Panc1 (cell line): ENCODE results near the gene ABHD4. TPM values are rescaled to one million over a fixed set of nuclear protein-coding genes. Genes with fewer than 3 reads are reported as not detected.
"Not testable (repeated sequence)": the region's sequence is repeated elsewhere in the genome, so short reads cannot be mapped to it uniquely, and the experiment has no call there.

Source experiments
- ATAC-seq: fragments of 200-7000 bp; cut with Tn5 transposase; 2 replicates; pipeline ENCODE4 v1.9.1; 2020; ENCODE audit warnings: mild to moderate bottlenecking, moderate library complexity
- BruUV-seq: library from RNA; stranded (reverse); fragments of 400-500 nt; replicated peaks from 2 replicates; lab custom pipeline; 2021; lab: Mats Ljungman, UMichigan
- CTCF ChIA-PET: fragments of 300-600 bp; sonication (Branson Sonifier 250); formaldehyde crosslinking; loops from one replicate; lab custom pipeline; 2022; ENCODE audit warnings: antibody characterized with exemption; lab: Charles Lee
- POLR2A ChIA-PET: fragments of 300-600 bp; sonication (Branson Sonifier 250); formaldehyde crosslinking; loops from one replicate; lab custom pipeline; 2022; ENCODE audit warnings: antibody characterized with exemption; lab: Charles Lee
- DNase-seq: peaks from one replicate; pipeline ENCODE4 v3.0.0-alpha.2; 2010; ENCODE audit warnings: low read depth, low spot score
- H3K27ac ChIP-seq: 2 replicates; pipeline ENCODE4 v1.5.1; 2011; ENCODE audit warnings: mild to moderate bottlenecking, low read length, inconsistent platforms
- H3K27me3 ChIP-seq: fragments of 200-500 bp; sonication (Bioruptor generic); 2 replicates; pipeline ENCODE4 v1.6.0; 2014; ENCODE audit warnings: low read length, inconsistent platforms; ENCODE audit not compliant: control insufficient read depth, insufficient read depth
- H3K36me3 ChIP-seq: fragments of 200-500 bp; sonication (Bioruptor generic); 2 replicates; pipeline ENCODE4 v1.5.1; 2014; ENCODE audit warnings: inconsistent platforms, mild to moderate bottlenecking, low read length, moderate library complexity; ENCODE audit not compliant: control insufficient read depth, insufficient read depth
- H3K4me1 ChIP-seq: 2 replicates; pipeline ENCODE4 v1.5.1; 2011; ENCODE audit warnings: inconsistent platforms, mild to moderate bottlenecking, low read length, moderate library complexity; ENCODE audit not compliant: control insufficient read depth, insufficient read depth
- H3K4me3 ChIP-seq, 2 experiments: 2 replicates each; pipeline ENCODE4 v1.5.1; 2011 to 2012; ENCODE audit warnings: low read depth in 2 of 2, low read length in 2 of 2, mild to moderate bottlenecking in 2 of 2, inconsistent platforms in 1 of 2, moderate library complexity in 1 of 2
- H3K9me3 ChIP-seq: fragments of 200-500 bp; sonication (Bioruptor generic); 2 replicates; pipeline ENCODE4 v1.5.1; 2014; ENCODE audit warnings: low read depth, mild to moderate bottlenecking, inconsistent platforms, low read length, moderate library complexity; ENCODE audit not compliant: control insufficient read depth, insufficient read depth
- POLR2AphosphoS5 ChIP-seq: IDR thresholded peaks from 2 replicates; pipeline ENCODE4 v1.6.1; 2012; ENCODE audit warnings: mild to moderate bottlenecking, low read depth, low read length, moderate library complexity
- SIN3A ChIP-seq: IDR thresholded peaks from 2 replicates; pipeline ENCODE4 v1.6.1; 2012; ENCODE audit warnings: low read depth, mild to moderate bottlenecking, low read length, moderate library complexity, borderline replicate concordance; ENCODE audit not compliant: insufficient read depth
- TCF7L2 ChIP-seq: IDR thresholded peaks from 2 replicates; pipeline ENCODE4 v1.6.1; 2011; ENCODE audit warnings: mild to moderate bottlenecking, low read depth, low read length, inconsistent platforms
- in situ Hi-C: cut with HindIII; loops from 2 replicates; pipeline ENCODE4 v1.10.0; 2016; ENCODE audit warnings: low sequenced_read_pairs, low pct_unique_long_range_greater_than_20kb
- intact Hi-C: fragments of 100-400 bp; cut with micrococcal nuclease; formaldehyde crosslinking; loops from one replicate; pipeline ENCODE4 v1.10.0; 2022; ENCODE audit not compliant: unreplicated experiment
- total RNA-seq: library from RNA; stranded (reverse); gene quantifications from one replicate; pipeline ENCODE4 v1.2.1, GENCODE V29; 2021; ENCODE audit not compliant: unreplicated experiment
- TF ChIP-seq, protein P1 (sequence below): fragments of 450-650 bp; IDR thresholded peaks from 2 replicates; pipeline ENCODE4 v1.5.1; 2017; ENCODE audit warnings: mild to moderate bottlenecking
- TF ChIP-seq, protein P2 (sequence below), 2 experiments: IDR thresholded peaks; 2 replicates each; pipeline ENCODE4 v1.6.1; 2011 to 2012; ENCODE audit warnings: low read depth in 2 of 2, control low read depth in 1 of 2, low read length in 1 of 2, mild to moderate bottlenecking in 1 of 2, moderate library complexity in 1 of 2; ENCODE audit not compliant: insufficient read depth in 1 of 2

Gene ABHD4
- total RNA-seq, 1 experiment from 2014 or later = 5.1 TPM

DNA sequence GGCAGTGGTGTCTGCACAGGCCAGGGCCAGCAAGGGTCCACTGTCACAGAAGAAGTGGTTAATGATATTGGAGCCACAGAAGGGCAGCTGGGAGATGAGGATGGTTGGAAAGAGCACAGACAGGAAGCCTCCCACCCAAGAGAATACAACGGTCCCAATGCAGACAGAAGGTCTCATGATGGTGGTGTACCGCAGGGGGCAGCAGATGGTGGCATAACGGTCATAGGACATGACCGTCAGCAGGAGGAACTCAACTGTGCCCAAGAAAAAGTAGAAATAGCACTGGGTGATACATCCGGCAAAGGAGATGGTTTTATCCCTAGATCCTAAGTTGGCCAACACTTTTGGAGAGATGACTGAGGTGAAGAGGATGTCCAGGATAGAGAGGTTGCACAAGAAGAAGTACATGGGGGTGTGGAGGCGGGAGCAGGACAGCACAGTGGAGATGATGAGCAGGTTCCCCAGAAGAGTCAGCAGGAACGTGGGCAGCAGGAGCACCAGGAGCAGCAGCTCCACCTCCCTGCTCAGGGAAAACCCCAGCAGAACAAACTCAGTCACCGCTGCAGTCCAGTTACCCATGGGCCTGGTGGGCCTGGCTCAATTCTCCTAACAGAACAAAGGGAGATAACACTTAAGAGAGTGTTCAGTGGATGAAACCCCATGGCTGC lies 36.3 kb downstream of the ABHD4 start:
- no peak overlapping the region for H3K27ac ChIP-seq
- intact Hi-C loops = no loop called here
- H3K9me3 ChIP-seq = no peaks in the 10 kb centered on the region; the same call in 1 of the 2 replicates
- POLR2A ChIA-PET = no interaction called here
- CTCF ChIA-PET = no interaction called here
- in situ Hi-C loops = no loop called here
- no peaks in the 10 kb centered on the region for H3K27me3 ChIP-seq
- DNase-seq = no peak
- no peaks in the 10 kb centered on the region for H3K4me1 ChIP-seq
- no peak for ATAC-seq
- no peak overlapping the region for H3K4me3 ChIP-seq
- TF ChIP-seq POLR2AphosphoS5 (no peak), SIN3A (no peak), TCF7L2 (no peak)
- TF ChIP-seq, protein P1, sequence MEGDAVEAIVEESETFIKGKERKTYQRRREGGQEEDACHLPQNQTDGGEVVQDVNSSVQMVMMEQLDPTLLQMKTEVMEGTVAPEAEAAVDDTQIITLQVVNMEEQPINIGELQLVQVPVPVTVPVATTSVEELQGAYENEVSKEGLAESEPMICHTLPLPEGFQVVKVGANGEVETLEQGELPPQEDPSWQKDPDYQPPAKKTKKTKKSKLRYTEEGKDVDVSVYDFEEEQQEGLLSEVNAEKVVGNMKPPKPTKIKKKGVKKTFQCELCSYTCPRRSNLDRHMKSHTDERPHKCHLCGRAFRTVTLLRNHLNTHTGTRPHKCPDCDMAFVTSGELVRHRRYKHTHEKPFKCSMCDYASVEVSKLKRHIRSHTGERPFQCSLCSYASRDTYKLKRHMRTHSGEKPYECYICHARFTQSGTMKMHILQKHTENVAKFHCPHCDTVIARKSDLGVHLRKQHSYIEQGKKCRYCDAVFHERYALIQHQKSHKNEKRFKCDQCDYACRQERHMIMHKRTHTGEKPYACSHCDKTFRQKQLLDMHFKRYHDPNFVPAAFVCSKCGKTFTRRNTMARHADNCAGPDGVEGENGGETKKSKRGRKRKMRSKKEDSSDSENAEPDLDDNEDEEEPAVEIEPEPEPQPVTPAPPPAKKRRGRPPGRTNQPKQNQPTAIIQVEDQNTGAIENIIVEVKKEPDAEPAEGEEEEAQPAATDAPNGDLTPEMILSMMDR = no peak
- TF ChIP-seq, protein P2, sequence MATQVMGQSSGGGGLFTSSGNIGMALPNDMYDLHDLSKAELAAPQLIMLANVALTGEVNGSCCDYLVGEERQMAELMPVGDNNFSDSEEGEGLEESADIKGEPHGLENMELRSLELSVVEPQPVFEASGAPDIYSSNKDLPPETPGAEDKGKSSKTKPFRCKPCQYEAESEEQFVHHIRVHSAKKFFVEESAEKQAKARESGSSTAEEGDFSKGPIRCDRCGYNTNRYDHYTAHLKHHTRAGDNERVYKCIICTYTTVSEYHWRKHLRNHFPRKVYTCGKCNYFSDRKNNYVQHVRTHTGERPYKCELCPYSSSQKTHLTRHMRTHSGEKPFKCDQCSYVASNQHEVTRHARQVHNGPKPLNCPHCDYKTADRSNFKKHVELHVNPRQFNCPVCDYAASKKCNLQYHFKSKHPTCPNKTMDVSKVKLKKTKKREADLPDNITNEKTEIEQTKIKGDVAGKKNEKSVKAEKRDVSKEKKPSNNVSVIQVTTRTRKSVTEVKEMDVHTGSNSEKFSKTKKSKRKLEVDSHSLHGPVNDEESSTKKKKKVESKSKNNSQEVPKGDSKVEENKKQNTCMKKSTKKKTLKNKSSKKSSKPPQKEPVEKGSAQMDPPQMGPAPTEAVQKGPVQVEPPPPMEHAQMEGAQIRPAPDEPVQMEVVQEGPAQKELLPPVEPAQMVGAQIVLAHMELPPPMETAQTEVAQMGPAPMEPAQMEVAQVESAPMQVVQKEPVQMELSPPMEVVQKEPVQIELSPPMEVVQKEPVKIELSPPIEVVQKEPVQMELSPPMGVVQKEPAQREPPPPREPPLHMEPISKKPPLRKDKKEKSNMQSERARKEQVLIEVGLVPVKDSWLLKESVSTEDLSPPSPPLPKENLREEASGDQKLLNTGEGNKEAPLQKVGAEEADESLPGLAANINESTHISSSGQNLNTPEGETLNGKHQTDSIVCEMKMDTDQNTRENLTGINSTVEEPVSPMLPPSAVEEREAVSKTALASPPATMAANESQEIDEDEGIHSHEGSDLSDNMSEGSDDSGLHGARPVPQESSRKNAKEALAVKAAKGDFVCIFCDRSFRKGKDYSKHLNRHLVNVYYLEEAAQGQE (IDR thresholded peaks at IDR 0.05; ENCODE audit: insufficient read depth in 1 of 2, low read depth in 2 of 2, low read length in 1 of 2) = no peak
- H3K36me3 ChIP-seq = no peaks in the 10 kb centered on the region
- BruUV-seq = no TSS peak

DNA sequence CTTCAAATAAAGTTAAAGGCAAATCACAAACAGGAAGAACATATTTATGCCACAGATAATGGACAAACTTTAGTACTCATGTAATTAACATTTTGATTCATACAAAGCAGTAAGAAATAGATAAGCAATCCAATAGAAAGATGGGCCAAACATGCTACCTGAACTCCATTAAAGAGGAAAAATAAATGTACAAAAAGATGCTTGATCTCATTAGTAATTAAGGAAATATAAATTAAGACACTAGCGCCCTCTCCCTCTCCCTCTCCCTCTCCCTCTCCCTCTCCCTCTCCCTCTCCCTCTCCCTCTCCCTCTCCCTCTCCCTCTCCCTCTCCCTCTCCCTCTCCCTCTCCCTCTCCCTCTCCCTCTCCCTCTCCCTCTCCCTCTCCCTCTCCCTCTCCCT lies 37.9 kb downstream of the ABHD4 start:
- in situ Hi-C loops, POLR2A ChIA-PET, H3K9me3 ChIP-seq, ATAC-seq, intact Hi-C loops, H3K4me1 ChIP-seq, H3K27ac ChIP-seq, H3K36me3 ChIP-seq, CTCF ChIA-PET, H3K27me3 ChIP-seq, BruUV-seq, DNase-seq, H3K4me3 ChIP-seq: not testable (repeated sequence)

DNA sequence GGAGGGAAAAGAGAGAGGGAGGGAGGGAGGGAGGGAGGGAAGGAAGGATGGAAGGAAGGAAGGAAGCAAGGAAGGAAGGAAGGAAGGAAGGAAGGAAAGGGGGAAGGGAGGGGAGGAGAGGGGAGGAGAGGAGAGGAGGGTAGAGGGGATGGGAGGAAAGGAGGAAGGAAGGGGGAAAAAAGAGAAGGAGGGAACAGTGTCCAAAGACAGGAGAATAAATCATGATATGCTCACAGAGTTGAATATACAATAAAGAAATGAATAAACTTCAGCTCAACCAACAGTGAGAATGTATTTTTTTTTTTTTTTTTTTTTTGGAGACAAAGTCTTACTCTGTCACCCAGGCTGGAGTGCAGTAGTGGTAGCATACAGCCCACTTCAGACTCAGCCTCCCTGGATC lies 42.1 kb downstream of the ABHD4 start:
- in situ Hi-C loops (no loop called here), intact Hi-C loops (no loop called here)
- H3K27ac ChIP-seq = no peak overlapping the region
- ATAC-seq (no peak), DNase-seq (no peak)
- ChIA-PET CTCF (no interaction called here), POLR2A (no interaction called here)
- no peak overlapping the region for H3K4me3 ChIP-seq
- no TSS peak for BruUV-seq
- H3K27me3 ChIP-seq = no peaks in the 10 kb centered on the region
- TF ChIP-seq TCF7L2 (no peak), POLR2AphosphoS5 (no peak), SIN3A (no peak)
- TF ChIP-seq, protein P2 (IDR thresholded peaks at IDR 0.05; ENCODE audit: insufficient read depth in 1 of 2, low read depth in 2 of 2, low read length in 1 of 2) = no peak
- TF ChIP-seq, protein P1 = no peak
- no peaks in the 10 kb centered on the region for H3K9me3 ChIP-seq
- H3K4me1 ChIP-seq = no peaks in the 10 kb centered on the region
- no peaks in the 10 kb centered on the region for H3K36me3 ChIP-seq
